ENCODE data around the gene GTF2IRD1.
"Not testable (repeated sequence)": the region's sequence is repeated elsewhere in the genome, so short reads cannot be mapped to it uniquely, and the experiment has no call there.

Gene GTF2IRD1

DNA sequence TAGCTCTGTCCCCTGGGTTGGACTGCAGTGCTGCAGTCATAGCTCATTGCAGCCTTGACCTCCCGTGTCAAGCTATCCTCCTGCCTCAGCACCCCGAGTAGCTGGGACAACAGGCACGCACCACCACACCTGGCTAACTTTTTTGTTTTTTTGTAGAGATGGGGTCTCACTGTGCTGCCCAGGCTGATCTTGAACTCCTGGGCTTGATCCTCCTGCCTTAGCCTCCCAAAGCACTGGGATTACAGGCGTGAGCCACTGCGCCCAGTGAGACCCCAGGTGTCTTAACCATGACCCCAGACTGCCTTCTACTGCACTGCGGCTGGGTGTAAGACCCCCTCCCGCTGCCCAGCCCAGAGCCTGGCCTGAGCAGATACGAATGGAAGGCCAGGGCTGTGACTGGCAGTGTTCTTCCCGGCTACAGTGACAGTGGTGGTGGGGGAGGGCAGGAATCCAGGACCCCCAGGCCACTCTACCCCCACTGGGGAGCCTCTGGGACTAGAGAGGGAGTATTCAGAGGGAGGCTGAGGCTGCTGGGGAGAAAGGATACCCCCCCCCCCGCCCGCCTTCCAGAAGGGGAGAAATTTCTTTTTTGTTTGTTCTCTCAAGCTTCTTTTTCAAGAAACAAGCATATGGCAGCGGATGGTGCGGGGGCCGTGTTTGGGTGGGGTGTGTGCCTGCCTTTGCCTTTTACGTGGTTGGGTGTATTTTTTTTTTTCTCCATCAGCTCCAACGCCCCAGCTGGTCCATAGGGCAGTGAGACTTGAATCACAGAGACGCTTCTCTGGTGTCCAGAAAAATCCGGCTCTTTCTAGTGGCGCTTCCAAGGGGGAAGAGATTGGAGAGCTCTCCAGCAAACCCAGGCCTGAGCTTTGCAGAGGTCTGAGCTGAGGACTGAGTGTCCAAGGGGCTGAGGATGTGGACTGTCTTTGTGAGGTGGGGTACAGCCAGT is 36.6 kb downstream of the GTF2IRD1 start:
- no peak for DNase-seq (ENCODE audit: low spot score)

DNA sequence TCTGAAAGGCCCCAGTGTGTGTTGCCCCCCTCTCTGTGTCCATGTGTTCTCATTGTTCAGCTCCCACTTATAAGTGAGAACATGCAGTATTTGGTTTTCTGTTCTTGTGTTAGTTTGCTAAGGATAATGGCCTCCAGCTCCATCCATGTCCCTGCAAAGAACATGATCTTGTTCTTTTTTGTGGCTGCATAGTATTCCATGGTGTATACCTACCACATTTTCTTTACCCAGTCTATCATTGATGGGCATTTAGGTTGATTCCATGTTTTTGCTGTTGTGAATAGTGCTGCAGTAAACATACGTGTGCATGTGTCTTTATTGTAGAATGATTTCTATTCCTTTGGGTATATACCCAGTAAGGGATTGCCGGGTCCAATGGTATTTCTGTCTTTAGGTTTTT is 37.8 kb downstream of the GTF2IRD1 start:
- DNase-seq (ENCODE audit: low spot score) = not testable (repeated sequence)

DNA sequence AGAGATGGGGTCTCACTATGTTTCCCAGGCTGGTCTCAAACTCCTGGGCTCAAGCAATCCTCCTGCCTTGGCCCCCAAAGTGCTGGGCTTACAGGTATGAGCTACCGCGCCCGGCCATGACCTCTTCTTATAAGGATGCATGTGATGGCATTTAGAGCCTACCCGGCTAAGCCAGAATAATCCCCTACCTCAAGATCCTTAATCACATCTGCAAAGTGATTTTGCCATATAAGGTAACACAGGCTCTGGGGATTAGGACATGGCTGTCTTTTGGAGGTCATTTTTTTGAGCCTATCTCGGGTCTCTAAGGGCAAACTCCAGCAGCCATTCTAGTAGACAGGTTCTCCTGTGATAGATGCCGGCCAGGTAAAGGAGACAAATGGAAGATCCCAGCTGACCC is 39.6 kb downstream of the GTF2IRD1 start:
- no peak for DNase-seq (ENCODE audit: low spot score)

DNA sequence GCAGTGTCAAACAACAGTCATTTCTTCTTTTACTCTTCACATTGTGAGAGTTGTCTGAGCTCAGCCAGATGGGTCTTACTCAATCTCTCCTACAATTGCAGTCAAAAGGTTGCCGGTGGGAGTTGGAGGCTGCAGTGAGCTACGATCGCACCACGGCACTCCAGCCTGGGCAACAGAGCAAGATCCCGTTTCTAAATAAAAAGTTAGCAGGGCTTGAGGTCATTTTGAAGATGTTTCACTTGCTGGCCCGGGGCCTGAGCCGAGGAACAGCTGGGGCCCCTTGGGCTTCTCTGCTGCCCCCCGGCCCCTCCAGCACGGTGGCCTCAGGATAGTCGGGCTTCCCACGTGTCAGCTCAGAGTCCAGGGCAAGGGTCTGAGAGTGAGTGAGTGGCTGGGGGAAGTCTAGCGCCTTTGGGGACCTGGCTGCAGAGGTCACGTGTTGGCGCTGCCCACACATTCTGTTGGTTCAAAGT is 40.4 kb downstream of the GTF2IRD1 start:
- DNase-seq (ENCODE audit: low spot score) = no peak

DNA sequence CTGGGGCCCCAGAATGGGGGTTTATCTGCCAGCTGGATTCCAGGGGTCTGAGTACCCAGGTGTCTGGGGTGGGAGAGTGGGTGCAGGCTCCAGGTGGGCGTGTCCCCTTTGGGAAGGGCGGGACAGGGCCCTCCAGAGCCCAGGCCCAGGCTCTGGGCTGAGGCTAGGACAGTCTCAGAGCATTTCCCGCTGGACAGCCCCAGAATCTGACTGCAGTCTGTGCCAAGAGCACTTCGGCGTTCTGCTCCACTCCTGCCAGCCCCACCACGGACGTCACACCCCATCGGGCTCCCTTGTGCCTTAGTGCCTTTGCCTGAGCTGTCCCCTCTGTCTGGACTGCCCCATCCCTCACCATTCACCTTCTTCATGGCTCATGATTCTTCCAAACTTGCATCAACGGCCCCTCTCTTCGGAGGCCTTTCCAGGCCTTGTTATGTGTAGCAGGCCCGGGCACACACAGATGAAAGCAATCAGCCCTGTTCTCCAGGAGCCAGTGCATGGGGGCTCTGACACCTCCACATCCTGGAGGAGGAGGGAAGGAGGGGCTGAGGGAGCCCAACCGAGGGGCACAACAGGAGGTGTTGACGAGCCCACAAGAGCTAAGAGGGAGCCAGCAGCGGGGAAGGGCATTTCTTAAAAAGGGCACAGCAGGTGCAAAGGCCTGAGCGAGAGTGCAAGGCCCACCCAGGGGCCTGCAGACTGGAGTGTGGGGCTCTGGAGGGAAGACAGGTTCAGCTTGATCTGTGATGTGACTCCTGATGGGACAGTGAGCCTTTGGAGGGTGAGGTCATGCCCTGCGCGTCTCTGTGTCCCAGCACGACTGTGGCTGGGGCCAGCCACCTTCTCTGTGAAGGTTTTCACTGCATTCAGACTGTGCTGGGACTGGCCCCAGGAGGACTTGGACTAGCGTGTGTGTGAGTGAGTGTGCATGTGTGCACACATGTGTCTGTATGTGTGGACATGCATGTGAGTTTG is 41.7 kb downstream of the GTF2IRD1 start:
- DNase-seq (ENCODE audit: low spot score) = no peak

DNA sequence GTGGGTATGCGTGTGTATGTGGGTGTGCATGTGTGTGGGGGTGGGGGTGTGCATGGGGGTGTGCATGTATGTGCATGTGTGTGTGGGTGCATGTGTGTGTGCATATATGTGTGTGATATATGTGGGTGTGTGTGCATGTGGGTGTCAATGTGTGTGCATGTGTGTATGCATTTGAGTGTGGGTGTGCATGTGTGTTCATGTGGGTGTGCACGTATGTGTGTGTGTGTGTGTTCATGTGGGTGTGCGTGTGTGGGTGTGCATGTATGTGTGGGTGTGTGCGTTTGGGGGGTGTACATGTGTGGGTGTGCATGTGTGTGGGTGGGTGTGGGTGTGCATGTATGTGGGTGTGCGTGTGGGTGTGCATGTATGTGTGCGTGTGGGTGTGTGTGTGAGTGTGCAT is 42.6 kb downstream of the GTF2IRD1 start:
- no peak for DNase-seq (ENCODE audit: low spot score)

DNA sequence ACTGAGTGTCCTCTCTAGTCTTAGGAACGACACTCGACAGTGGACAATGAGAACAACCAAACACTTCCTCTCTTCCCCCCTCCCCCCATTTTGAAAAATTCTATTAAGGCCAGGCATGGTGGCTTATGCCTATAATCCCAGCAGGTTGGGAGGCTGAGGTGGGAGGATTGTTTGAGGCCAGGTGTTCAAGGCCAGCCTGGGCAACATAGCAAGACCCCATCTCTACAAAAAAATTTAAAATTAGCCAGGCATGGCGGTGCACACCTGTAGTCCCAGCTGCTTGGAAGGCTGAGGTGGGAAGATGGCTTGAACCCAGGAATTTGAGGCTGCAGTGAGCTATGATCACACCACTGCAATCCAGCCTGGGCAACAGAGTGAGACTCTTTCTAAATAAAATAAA is 43.1 kb downstream of the GTF2IRD1 start:
- DNase-seq (ENCODE audit: low spot score) = not testable (repeated sequence)

DNA sequence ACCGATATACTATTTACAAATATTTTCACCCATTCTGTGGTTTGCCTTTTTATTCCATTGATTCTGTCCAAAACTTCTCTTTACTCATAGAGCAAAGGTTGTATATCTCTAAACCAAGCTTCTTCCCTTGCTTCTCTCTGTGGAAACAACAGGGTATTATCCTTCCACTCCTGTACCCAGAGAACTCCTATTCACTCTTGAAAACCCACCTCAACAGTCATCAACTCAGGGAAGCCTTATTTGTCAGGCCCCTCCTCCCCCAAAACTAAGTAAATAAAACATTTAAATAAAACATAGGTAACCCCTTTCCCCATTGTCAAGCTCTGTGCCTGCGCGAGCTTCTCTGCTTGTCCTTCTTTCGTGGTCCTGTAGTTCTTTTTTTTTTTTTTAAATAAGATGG is 44.6 kb downstream of the GTF2IRD1 start:
- DNase-seq (ENCODE audit: low spot score) = no peak

DNA sequence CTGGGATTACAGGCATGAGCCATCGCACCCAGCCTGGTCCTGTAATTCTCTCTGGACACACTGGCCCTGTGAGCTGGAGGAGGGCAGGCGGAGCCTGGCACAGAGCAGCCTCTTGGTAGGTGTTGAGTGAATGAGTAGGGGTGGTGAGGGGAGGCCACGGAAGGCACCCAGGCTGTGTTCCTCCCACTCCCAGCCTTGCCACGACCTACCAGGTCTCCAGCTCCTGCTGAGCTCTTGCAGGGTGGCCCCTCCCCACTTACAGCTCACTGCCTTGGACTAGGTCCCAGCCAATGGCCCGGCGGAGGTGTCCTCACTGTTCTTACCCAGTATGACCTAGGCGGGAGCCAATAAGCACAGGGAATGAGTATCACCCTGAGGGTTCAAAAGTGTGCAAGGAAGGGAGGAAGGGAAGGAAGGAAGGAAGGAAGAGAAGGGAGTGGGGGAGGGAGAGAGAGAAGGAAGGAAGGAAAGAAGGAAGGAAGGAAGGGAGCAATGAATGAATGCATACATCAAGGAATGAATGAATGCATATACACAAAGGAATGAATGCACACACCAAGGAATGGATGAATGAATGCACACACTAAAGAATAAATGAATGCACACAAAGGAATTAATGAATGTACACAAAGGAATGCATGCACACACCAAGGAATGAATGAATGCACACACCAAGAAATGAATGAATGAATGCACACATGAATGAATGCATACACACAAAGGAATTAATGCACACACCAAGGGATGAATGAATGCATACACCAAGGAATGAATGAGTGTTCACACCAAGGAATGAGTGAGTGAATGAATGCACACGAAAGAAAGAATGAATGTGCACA is 45.5 kb downstream of the GTF2IRD1 start:
- peak; percentile 53 for DNase-seq (ENCODE audit: low spot score)

DNA sequence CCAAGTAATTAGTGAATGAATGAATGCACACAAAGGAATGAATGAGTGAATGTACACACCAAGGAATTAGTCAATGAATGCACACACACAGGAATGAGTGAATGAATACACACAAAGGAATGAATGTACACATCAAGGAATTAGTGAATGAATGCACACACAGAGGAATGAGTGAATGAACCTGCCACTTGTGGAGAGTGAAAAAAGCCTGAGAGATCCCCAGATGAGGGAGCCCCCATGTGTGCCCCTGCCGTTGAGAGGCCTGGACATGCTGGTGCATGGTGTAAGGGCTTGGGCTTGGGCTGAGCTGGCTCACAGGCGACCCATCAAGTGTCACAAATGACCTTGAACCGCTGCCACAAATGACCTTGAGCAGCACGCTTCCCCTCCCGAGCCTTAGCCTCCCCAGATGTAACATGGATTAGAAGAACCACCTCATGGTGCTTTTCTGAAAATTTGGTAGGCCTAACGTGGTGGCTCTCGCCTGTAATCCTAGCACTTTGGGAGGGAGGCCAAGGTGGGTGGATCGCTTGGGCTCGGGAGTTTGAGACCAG is 46.2 kb downstream of the GTF2IRD1 start:
- no peak for DNase-seq (ENCODE audit: low spot score)

DNA sequence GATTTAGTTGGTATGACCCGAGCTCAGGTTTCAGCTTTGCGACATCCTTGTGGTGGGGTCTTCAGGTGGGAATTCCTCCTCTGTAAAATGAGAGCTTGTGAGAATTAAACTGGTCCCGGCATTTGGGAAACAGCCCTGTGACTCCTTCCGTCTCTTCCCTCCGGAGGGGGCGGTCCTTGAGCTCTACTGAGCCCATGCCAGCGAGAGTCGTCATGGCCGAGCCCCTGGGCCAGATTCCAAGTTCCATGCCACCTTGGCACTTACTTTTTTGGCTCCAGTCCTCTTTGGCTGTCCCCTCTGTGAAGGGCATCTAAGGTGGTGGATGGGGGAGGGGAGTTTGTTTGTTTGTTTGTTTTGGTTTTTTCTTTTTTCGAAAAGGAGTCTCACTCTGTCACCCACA is 47.6 kb downstream of the GTF2IRD1 start:
- DNase-seq (ENCODE audit: low spot score) = peak; percentile 65

DNA sequence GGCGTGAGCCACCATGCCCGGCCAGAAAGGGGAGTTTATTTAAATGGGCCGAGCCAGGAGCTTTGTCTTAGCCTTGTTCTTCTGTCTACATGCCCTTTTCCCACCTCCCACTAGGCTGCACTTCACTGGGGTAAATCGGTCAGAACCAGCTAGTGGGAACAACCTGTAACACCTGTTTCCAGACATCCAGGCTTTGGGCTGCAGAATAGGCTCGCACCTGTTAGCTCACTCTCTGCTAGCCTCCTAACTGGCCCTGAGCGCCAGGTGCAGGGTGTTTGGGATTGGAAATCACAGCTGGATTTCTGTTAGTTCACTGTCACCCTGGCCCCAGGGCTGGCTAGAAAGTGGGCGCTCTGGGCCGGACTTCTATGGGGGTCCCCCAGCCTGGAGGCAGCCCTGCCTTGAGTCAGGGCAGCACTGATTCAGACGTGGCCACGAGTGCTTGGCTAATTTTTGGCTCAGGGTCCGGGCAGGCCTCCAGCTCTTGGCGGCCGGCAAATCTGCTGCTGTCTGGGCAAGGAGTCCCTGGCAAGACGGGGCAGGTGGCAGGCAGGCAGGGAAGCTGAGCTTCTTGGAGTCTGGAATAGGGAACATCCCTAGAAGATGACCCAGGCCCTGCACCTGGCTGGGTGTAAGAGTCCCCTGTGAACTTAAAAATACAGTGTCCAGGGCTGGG is 48.6 kb downstream of the GTF2IRD1 start:
- DNase-seq (ENCODE audit: low spot score) = peak; percentile 31

DNA sequence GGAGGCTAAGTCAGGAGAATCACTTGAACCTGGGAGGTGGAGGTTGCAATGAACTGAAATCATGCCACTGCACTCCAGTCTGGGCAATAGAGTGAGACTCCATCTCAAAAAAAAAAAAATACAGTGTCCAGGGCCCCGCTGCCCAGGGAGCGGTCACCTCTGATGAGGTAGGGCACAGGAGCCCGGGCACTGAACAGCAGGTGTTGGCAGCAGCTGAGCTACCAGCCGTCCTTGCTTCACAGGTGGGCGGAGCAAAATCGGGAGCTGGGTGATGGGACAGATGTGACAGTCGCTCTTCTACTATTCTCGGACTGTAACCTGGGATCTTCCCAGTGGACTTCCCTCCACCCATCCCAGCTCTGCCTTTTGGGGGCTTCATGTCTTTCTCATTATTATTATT is 49.4 kb downstream of the GTF2IRD1 start:
- no peak for DNase-seq (ENCODE audit: low spot score)

DNA sequence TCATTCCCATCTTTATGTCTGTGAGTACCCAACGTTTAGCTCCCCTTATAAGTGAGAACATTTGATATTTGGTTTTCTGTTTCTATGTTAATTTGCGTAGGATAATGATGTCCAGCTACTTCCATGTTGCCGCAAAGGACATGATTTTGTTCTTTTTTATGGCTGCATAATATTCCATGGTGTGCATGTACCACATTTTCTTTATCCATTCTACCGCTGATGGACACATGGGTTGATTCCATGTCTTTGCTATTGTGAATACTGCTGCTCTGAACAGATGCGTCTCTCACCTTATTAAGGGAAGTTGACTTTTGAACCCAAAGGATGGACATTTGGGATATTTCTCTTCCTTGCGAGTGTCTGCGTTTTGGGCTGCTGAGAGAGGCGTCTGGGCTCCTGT is 50.2 kb downstream of the GTF2IRD1 start:
- DNase-seq (ENCODE audit: low spot score) = no peak

DNA sequence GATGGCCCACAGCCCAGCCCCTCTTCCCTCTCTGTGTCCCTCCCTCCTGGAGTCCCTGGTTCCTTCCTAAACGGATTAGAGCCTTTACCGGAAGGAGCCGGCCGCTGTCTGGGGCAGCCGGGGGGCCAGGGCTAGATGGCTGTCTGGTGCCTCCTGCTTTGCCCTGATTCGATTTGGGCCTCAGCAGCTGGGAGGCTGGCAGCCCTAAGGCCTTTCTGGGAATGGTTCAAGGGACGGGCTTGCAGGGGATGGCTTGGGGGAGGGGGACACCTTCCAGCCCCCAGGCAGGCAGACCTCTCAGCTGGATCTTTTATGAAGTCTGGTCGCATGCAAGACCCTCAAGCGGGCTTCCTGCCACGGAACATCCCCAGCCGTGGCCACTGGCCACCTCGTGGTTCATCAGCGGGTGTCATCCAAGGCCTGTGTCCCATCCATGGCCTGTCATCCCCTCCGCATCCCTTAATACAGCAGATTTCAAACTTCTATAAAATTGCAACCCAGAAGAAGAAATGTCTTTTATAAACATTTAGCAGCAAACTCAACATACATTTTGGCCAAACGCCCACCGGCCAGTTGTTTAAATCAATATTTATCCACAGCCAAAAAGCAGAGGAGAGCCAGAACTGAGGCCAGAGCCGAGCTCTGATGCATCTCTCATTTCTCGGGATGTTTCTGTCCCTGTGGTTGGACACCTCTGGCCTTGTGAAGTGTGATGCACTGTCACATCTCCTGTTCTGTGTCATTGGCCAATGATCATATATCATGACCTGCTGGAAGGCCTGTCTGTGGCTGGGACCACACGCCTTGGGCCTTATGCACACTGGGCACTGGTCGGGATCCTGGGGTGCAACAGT is 52.0 kb downstream of the GTF2IRD1 start:
- DNase-seq (ENCODE audit: low spot score) = no peak

DNA sequence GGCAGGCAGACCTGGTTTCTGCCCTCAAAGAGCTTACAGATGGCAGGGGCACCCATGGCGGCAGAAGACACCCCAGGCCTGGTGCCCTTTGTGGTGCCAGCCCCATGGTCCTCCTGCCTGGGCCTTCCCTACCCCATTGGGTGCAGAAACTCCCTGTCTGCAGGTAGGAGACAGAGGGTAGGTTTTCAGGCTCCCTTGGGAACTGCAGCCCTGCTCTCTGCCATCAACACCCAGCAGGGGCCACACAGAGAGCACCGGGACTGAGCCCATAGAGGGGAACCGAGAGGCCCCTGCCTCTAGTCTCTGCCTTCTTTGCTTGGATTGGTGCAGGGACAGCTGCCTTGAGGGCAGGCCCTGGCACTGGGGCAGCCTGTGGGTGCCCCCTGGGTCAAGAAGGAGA is 52.6 kb downstream of the GTF2IRD1 start:
- no peak for DNase-seq (ENCODE audit: low spot score)

DNA sequence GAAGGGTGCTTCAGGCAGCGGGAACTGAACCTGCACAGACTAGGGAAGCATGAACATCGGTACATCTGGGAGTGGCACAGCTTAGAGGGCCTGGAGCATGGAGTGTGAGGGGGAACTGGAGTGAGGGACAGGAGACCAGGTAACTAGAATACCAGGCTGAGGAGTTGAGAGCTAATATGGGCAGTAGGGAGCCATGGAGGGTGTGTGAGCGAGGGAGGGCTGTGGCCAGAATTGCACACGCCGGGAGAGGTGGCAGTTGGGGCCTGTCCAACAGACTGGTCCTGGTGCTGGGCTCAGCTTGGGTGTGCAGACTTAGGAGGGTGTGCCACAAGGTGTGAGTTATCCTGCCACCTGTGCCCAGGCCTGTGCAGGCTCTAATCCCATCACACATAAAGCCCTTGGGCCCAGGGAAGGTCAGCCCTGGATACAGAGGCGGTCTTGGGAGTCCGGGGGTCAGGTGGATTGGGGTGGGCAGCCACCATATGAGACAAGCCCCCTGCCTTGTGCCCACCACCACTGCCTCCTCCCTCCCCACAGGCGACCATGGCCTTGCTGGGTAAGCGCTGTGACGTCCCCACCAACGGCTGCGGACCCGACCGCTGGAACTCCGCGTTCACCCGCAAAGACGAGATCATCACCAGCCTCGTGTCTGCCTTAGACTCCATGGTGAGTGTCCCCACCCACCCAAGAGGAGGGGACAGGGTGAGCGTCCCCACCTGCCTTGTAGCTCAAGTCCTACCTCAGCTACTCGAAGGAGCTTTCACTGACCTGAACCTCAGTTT is 54.0 kb downstream of the GTF2IRD1 start:
- DNase-seq (ENCODE audit: low spot score) = no peak

DNA sequence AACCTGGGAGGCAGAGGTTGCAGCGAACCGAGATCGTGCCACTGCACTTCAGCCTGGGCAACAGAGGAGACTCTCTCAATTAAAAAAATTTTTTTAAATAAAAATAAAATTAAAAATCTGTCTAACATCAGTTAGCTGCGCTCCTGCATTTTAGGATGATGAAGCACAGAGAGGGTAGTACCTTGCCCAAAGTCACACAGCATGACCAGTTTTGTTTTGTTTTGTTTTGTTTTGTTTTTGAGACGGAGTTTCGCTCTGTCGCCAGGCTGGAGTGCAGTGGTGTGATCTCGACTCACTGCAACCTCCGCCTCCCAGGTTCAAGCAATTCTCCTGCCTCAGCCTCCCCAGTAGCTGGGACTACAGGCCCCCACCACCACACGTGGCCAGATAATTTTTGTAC is 55.7 kb downstream of the GTF2IRD1 start:
- DNase-seq (ENCODE audit: low spot score) = not testable (repeated sequence)

DNA sequence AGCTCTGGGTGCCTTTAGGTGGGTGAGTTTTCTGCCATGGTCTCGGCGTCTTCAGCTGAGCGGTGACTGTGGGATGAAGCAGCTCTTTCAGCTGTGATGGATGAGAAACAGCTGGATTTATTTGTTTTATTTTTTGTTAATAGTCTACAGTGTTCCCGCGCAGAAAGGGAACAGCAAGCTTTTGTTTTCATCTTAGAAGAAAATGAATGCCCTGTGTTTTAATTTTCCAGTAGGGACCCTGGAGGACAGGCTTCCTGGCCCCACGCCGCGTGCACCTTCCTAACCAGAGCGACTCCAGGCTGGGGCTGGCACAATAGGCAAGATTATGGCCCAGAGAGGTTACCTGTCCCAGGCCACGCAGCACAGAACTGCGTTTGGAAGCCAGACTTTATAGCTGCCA is 57.6 kb downstream of the GTF2IRD1 start:
- no peak for DNase-seq (ENCODE audit: low spot score)
